Measurements from ENCODE around the gene NRSN2. TPM values are rescaled to one million over a fixed set of nuclear protein-coding genes. Genes with fewer than 3 reads are reported as not detected.
"Not testable (repeated sequence)": the region's sequence is repeated elsewhere in the genome, so short reads cannot be mapped to it uniquely, and the experiment has no call there.

NRSN2 gene
- total and polyA plus RNA-seq, 3 donors from 2014 or later = 49.4 to 79.0 (median 62.4) TPM

DNA sequence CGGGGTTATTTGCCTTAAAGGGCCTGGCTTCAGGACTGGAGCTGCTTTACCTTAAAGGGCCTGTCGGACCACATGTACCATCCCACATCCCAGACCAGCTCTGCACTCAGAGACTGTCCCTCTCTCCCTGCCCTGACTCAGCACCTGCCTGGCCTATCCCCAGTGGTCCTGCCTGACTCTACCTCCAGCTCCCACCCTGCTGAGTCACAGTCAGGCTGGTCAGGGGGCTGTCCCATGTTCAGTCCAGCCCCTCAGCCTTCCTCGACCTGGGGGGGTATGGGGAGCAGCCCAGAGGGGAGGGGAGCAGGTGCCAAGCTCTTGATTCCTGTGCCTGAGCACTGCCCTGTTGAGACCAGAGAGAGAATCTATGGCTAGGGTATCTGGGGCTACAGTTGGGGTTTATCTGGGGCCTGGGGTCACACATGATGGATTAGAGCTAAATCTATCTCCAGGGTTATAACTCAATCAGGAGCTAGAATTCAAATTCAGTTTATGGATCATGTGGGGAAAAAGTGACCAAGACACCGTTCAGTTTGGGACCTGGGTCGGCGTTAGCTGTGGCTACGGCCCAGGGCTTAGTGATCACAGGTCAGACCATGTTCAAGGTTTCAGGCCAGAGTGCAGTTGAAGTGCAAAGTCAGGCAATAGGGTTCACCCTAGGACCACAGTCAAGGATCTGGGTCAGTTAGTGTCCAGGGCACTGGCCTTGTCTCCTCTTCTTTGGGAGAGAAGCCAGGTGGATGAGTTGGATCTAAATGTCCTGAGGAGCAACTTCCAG, 24.3 kb downstream of the NRSN2 start:
- H3K4me3 ChIP-seq = no peak overlapping the region
- 70 to 96% methylated on average over 4 to 7 of the region's 7 CpGs for WGBS, 2 donors
- H3K4me1 ChIP-seq = peaks cover 8% of the 10 kb centered on the region
- TF ChIP-seq, protein P1, sequence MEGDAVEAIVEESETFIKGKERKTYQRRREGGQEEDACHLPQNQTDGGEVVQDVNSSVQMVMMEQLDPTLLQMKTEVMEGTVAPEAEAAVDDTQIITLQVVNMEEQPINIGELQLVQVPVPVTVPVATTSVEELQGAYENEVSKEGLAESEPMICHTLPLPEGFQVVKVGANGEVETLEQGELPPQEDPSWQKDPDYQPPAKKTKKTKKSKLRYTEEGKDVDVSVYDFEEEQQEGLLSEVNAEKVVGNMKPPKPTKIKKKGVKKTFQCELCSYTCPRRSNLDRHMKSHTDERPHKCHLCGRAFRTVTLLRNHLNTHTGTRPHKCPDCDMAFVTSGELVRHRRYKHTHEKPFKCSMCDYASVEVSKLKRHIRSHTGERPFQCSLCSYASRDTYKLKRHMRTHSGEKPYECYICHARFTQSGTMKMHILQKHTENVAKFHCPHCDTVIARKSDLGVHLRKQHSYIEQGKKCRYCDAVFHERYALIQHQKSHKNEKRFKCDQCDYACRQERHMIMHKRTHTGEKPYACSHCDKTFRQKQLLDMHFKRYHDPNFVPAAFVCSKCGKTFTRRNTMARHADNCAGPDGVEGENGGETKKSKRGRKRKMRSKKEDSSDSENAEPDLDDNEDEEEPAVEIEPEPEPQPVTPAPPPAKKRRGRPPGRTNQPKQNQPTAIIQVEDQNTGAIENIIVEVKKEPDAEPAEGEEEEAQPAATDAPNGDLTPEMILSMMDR (IDR thresholded peaks at IDR 0.05) = no peak
- no peak for TF ChIP-seq POLR2A (IDR thresholded peaks at IDR 0.05)
- no peak overlapping the region for H3K27ac ChIP-seq
- H3K36me3 ChIP-seq (ENCODE audit: low read depth, missing control alignments) = no peaks in the 10 kb centered on the region
- intact Hi-C loops (cut with DNase I; ENCODE audit: low total_unique reads) = no loop called here
- no peak for DNase-seq
- H3K27me3 ChIP-seq = no peaks in the 10 kb centered on the region
- H3K9me3 ChIP-seq = no peaks in the 10 kb centered on the region

DNA sequence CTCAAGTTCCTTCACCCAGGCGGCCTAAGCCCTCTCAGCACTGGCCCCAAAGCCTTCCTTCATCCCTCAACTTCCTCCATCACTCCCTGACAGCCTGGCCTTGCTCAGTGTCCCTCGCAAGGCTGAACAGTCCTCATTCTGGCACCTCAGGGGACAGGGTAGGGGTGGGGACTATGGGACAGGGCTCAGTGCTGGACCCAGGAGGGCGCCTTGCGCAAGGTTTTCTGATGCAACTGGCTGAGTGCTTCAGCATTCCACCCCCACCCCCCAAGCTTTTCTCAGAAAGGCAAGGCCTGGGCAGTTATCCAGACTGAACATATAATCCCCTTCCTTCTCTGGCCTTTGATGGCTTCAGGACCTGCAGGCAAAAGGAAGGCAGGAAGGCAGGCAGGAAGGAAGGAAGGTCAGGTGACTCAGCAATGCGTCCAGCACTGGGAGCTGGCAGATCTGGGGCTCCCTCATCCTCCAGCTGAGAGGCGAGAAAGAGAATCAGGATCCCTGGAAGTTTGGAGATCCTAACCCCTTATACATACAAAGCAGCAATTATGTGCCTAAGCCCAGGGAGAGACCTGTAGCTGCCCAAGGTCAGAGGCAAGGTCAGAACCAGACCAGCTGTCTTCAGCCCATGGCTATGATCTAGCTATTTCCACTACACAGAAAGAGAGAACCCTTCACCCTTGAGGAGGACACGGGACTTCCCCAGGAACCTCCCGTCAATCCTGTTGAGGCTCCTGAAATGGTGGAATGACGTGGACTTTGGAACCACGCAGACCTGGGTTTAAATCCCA, 25.0 kb downstream of the NRSN2 start:
- Histone ChIP-seq H3K4me1 (peaks cover 8% of the 10 kb centered on the region), H3K4me3 (no peak overlapping the region), H3K27me3 (no peaks in the 10 kb centered on the region), H3K9me3 (no peaks in the 10 kb centered on the region), H3K27ac (no peak overlapping the region), H3K36me3 (ENCODE audit: low read depth, missing control alignments) (no peaks in the 10 kb centered on the region)
- DNase-seq = no peak
- intact Hi-C loops (cut with DNase I; ENCODE audit: low total_unique reads) = no loop called here
- no peak for TF ChIP-seq POLR2A (IDR thresholded peaks at IDR 0.05)
- TF ChIP-seq, protein P1 (IDR thresholded peaks at IDR 0.05) = no peak
- 75 to 79% methylated on average over 9 to 10 of the region's 10 CpGs for WGBS, 2 donors

DNA sequence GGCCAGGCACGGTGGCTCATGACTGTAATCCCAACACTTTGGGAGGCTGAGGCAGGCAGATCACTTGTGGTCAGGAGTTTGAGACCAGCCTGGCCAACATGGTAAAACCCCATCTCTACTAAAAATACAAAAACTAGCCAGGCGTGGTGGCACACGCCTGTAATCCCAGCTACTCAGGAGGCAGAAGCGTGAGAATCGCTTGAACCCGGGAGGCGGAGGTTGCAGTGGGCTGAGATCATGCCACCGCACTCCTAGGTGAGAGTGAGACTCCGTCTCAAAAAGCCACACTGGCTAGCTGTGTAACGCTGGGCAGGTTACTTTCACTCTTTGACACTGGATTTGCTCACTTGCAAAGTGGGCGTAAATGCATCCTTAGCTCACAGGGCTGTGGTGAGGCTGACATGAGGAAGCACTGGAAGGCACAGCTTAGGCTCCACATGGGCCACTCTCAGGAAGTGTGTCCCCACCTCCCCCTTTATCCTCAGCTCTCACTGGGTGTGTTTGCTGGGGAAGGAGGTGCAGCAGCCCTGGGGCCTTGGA, 25.7 kb downstream of the NRSN2 start:
- WGBS, 2 donors = 95 to 97% methylated on average over 11 of the region's 11 CpGs
- not testable (repeated sequence) for DNase-seq

DNA sequence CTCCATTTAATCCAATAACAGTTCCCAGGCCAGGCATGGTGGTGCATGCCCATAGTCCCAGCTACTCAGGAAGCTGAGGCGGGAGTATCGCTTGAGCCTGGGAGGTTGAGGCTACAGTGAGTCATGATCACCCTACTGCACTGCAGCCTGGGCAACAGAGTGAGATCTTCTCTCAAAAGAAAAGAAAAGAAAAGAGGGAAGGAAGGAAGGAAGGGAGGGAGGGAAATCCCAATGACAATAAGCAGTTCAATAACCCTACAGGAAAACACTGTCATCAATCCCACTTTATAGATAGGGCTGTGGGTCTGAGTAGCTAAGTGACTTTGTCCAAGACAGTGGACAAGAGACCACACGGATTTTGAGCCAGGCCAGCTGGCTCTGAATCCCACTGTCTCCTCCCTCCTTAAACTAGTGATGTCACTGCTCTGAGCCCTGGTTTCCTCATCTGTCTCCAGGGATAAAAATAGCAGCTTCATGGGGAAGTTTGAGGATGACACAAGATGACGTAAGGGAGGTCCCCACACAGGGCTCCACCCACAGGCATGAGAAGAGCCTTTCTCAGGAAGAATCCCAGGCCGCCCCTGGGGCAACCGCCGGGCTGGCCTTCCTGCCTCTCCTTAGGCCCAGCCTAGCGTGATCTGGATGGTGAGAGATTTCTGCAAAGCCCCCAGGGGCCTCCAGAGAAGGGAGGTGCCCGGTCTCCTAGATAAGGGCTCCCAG, 26.4 kb downstream of the NRSN2 start:
- TF ChIP-seq POLR2A (IDR thresholded peaks at IDR 0.05) = no peak
- TF ChIP-seq, protein P1 (IDR thresholded peaks at IDR 0.05) = no peak
- Histone ChIP-seq H3K27ac (no peak overlapping the region), H3K9me3 (no peaks in the 10 kb centered on the region), H3K4me3 (no peak overlapping the region), H3K36me3 (ENCODE audit: low read depth, missing control alignments) (no peaks in the 10 kb centered on the region), H3K27me3 (no peaks in the 10 kb centered on the region), H3K4me1 (peaks cover 8% of the 10 kb centered on the region)
- intact Hi-C loops (cut with DNase I; ENCODE audit: low total_unique reads) = no loop called here
- DNase-seq = peak; percentile 24
- 65 to 80% methylated on average over 9 of the region's 9 CpGs for WGBS, 2 donors

More for the DNA sequence above, 25.7 kb downstream of the NRSN2 start:
- H3K4me3 ChIP-seq; H3K27me3 ChIP-seq; H3K4me1 ChIP-seq; H3K36me3 ChIP-seq (ENCODE audit: low read depth, missing control alignments); intact Hi-C loops (cut with DNase I; ENCODE audit: low total_unique reads); H3K9me3 ChIP-seq; H3K27ac ChIP-seq: not testable (repeated sequence)
